Esophagus muscularis mucosa (tissue), 4 donors: ENCODE data around the gene GRAMD2A. TPM values are rescaled to one million over a fixed set of nuclear protein-coding genes. Genes with fewer than 3 reads are reported as not detected.
A peak's percentile ranks its signal among the peaks of the same experiment; 100 is the strongest.

Source experiments
- DNase-seq: peaks from one replicate; pipeline ENCODE4 v3.0.0-alpha.2; 2017; ENCODE audit errors: extremely low spot score
- H3K27ac ChIP-seq, 4 donors: fragments of 200-600 bp; sonication (generic); replicated peaks in 1 of 4; 1 replicate in 3 of 4; 2 replicates in 1 of 4; pipeline ENCODE4 v1.5.1; 2016 to 2019; ENCODE audit warnings: mild to moderate bottlenecking in 1 of 4
- H3K27me3 ChIP-seq, 4 donors: fragments of 200-600 bp; sonication (generic); one replicate each; pipeline versions ENCODE4 v1.5.1 to v1.6.0; 2016 to 2019
- H3K36me3 ChIP-seq, 4 donors: fragments of 200-600 bp; sonication (generic); one replicate each; pipeline ENCODE4 v1.5.1; 2016 to 2019
- H3K4me1 ChIP-seq, 4 donors: fragments of 200-600 bp; sonication (generic); one replicate each; pipeline ENCODE4 v1.5.1; 2016 to 2019
- H3K4me3 ChIP-seq, 4 donors: fragments of 200-600 bp; sonication (generic); 1 replicate in 2 of 4; 2 replicates in 2 of 4; pipeline ENCODE4 v1.5.1; 2016 to 2019; ENCODE audit warnings: mild to moderate bottlenecking in 4 of 4, moderate library complexity in 1 of 4
- H3K9me3 ChIP-seq, 4 donors: fragments of 200-600 bp; sonication (generic); 1 replicate in 3 of 4; 2 replicates in 1 of 4; pipeline ENCODE4 v1.5.1; 2016 to 2019
- EP300 ChIP-seq: sonication (generic); formaldehyde crosslinking; IDR thresholded peaks from one replicate; pipeline ENCODE4 v1.6.1; 2017; ENCODE audit warnings: antibody characterized with exemption
- POLR2A ChIP-seq: fragments of 450-650 bp; IDR thresholded peaks from one replicate; pipeline ENCODE4 v1.6.1; 2017; ENCODE audit warnings: antibody characterized with exemption, moderate library complexity, mild to moderate bottlenecking, low read depth
- POLR2AphosphoS5 ChIP-seq, 2 donors: sonication (generic); formaldehyde crosslinking; IDR thresholded peaks; one replicate each; pipeline ENCODE4 v1.6.1; 2017; ENCODE audit warnings: antibody characterized with exemption in 2 of 2
- WGBS: methylation state at CpG from one replicate; pipeline ENCODE4 v1.1.5; 2018; 5-methylcytosine and 5-hydroxymethylcytosine counted together
- intact Hi-C: fragments of 100-400 bp; cut with DNase I; formaldehyde crosslinking; loops from one replicate; pipeline ENCODE4 v1.15.1; 2023
- total RNA-seq, 4 donors: library from RNA; depleted of rRNA; stranded (reverse); fragments of >200 nt; gene quantifications; one replicate each; pipeline versions ENCODE4 v1.1.0 to v1.2.1, GENCODE V29; 2016
- TF ChIP-seq, protein P1 (sequence below), 3 experiments: fragments of 200-600 bp in 2 of 3; fragments of 450-650 bp in 1 of 3; sonication (generic) in 2 of 3; IDR thresholded peaks; one replicate each; pipeline ENCODE4 v1.5.1; 2017 to 2019; ENCODE audit warnings: antibody characterized with exemption in 3 of 3, mild to moderate bottlenecking in 2 of 3, moderate library complexity in 1 of 3

GRAMD2A gene
- total RNA-seq, 4 donors from 2014 or later, result 0.33 to 2.5 (median 0.75) TPM

DNA sequence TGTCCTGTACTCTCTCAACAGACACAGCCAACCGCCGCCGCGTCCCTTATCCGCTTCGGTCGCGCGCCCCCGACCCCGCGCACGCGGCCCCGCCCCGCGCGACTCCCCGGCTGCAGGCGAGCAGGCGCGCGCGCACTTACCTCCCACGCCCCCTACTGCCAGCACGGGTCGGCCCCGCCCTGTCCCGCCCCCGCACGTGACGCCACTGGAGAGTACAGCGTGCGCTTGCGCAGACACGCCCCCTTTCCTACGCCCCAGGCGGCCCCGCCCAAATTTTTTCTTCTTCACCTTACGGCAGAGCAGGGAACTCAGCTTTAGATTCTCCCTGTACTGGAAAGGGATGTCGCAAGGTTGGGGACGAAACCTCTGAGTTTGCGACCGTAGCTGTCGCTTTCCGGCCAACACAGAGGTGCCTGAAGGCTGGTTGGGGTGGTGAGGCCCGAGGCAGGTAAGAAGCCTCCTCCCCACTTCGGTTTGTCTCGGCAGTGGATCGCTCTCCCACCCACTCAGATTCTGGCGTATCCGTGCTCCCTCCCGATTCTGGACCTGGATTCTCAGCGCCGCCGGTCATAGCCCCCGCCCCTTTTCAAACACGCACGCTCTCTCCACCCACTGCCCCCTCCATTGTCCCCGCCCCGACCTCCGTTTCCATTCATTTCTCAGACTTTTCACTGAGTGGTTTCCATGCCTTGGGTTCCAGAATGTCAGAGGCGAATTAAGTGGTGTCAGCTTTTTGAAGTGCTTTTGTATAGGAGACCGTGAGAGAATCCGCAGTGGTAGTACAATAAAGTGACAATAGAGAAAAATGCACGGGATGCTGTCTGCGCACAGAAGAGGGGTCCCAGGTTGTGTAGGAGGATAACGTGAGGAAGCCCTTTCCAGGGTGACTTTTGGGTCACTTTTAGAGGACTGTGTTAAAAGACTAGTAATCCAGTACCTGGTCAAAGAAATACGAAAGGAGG is 79.3 kb downstream of the GRAMD2A start, which contains the start of the genes MYO9A and SENP8:
Gene MYO9A (minus strand): TSS at position 134 of the 962 bp plus-strand sequence. CDS start 71,587 bp downstream, outside the sequence.
Gene SENP8 (plus strand): TSS at position 387 of the 962 bp plus-strand sequence. CDS start 21,221 bp downstream, outside the sequence.
- TF ChIP-seq, protein P1, sequence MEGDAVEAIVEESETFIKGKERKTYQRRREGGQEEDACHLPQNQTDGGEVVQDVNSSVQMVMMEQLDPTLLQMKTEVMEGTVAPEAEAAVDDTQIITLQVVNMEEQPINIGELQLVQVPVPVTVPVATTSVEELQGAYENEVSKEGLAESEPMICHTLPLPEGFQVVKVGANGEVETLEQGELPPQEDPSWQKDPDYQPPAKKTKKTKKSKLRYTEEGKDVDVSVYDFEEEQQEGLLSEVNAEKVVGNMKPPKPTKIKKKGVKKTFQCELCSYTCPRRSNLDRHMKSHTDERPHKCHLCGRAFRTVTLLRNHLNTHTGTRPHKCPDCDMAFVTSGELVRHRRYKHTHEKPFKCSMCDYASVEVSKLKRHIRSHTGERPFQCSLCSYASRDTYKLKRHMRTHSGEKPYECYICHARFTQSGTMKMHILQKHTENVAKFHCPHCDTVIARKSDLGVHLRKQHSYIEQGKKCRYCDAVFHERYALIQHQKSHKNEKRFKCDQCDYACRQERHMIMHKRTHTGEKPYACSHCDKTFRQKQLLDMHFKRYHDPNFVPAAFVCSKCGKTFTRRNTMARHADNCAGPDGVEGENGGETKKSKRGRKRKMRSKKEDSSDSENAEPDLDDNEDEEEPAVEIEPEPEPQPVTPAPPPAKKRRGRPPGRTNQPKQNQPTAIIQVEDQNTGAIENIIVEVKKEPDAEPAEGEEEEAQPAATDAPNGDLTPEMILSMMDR (IDR thresholded peaks at IDR 0.05), result peak; percentile 10 to 26 (median 14)
- TF ChIP-seq POLR2AphosphoS5 (IDR thresholded peaks at IDR 0.05) (peak; percentile 79 to 95), POLR2A (no peak), EP300 (no peak)
- Histone ChIP-seq H3K36me3 (no peaks in the 10 kb centered on the region), H3K9me3 (no peaks in the 10 kb centered on the region), H3K4me1 (peaks cover 35 to 47% (median 46%) of the 10 kb centered on the region in 4 donors), H3K27me3 (no peaks in the 10 kb centered on the region), H3K27ac (peak within 1 kb of the TSS; percentile 92 to 97 (median 96)), H3K4me3 (peak within 1 kb of the TSS; percentile 74 to 96 (median 87))
- peak; percentile 100 for DNase-seq
- intact Hi-C loops, result loop anchor here (5.0 kb wide), 1 partner anchor 81 kb away; no protein-coding TSS in a partner anchor
- whole genome bisulfite sequencing, result under 1% methylated on average over 50 of the region's 69 CpGs

- DNase-seq, result peak; percentile 93
- Histone ChIP-seq H3K4me3 (peak overlapping the region; percentile 74 to 96 (median 87)), H3K9me3 (no peaks in the 10 kb centered on the region), H3K4me1 (peaks cover 35 to 54% (median 53%) of the 10 kb centered on the region in 4 donors), H3K27me3 (no peaks in the 10 kb centered on the region), H3K27ac (peak overlapping the region; percentile 92 to 97 (median 96)), H3K36me3 (no peaks in the 10 kb centered on the region)
- intact Hi-C loops, result loop anchor here (5.0 kb wide), 1 partner anchor 80 kb away; no protein-coding TSS in a partner anchor
- TF ChIP-seq POLR2AphosphoS5 (IDR thresholded peaks at IDR 0.05) (peak; percentile 48 to 77), POLR2A (peak; percentile 59)
- TF ChIP-seq, protein P1 (IDR thresholded peaks at IDR 0.05), result no peak
- no CpG with 5 or more reads among the region's 59 CpGs for WGBS
Observed at GRCh38 chr15:72117486-72118016, 80.0 kb downstream of the GRAMD2A start.

GRCh38 chr15:72116731-72117485 is 80.7 kb downstream of the GRAMD2A start:
- Histone ChIP-seq H3K36me3 (no peaks in the 10 kb centered on the region), H3K9me3 (no peaks in the 10 kb centered on the region), H3K27ac (peak overlapping the region; percentile 92 to 97 (median 96)), H3K4me1 (peaks cover 35 to 60% (median 60%) of the 10 kb centered on the region in 4 donors), H3K4me3 (peak overlapping the region; percentile 74 to 96 (median 87)), H3K27me3 (no peaks in the 10 kb centered on the region)
- intact Hi-C loops, result loop anchor here (5.0 kb wide), 1 partner anchor 80 kb away; no protein-coding TSS in a partner anchor
- under 1% methylated on average over 24 of the region's 24 CpGs for WGBS
- no peak for DNase-seq
- TF ChIP-seq EP300, result no peak
- TF ChIP-seq POLR2A, result no peak
- TF ChIP-seq, protein P1 (IDR thresholded peaks at IDR 0.05), result no peak
- no peak for TF ChIP-seq POLR2AphosphoS5 (IDR thresholded peaks at IDR 0.05)

- Histone ChIP-seq H3K36me3 (no peaks in the 10 kb centered on the region), H3K4me3 (no peak overlapping the region), H3K27ac (peak overlapping the region in 3 of 4 donors; percentile 11 to 92 (median 40)), H3K27me3 (no peaks in the 10 kb centered on the region), H3K4me1 (peaks cover 28 to 81% (median 65%) of the 10 kb centered on the region in 4 donors), H3K9me3 (no peaks in the 10 kb centered on the region)
- no peak for DNase-seq
- 67% methylated on average over 4 of the region's 4 CpGs for WGBS
- intact Hi-C loops, result loop anchor here (2.0 kb wide), 1 partner anchor 41 kb away; no protein-coding TSS in a partner anchor
- TF ChIP-seq POLR2AphosphoS5 (IDR thresholded peaks at IDR 0.05) (no peak), EP300 (no peak), POLR2A (no peak)
- TF ChIP-seq, protein P1 (IDR thresholded peaks at IDR 0.05), result no peak
Observed at GRCh38 chr15:72113347-72114031, 84.1 kb downstream of the GRAMD2A start.
